IMR-90 (cell line): Measurements from ENCODE around the gene CEP290.

ENCODE experiments used
- CHD1 ChIP-seq: IDR thresholded peaks from 2 replicates; pipeline ENCODE4 v1.6.1; 2012; ENCODE audit warnings: low read depth, low read length, improper control_type of control experiment
- CTCF ChIP-seq: conservative IDR thresholded peaks from 2 replicates; pipeline ENCODE4 v1.5.1; 2012; ENCODE audit warnings: mild to moderate bottlenecking, low read depth, low read length, improper control_type of control experiment
- MAFK ChIP-seq: IDR thresholded peaks from 2 replicates; pipeline ENCODE4 v1.6.1; 2012; ENCODE audit warnings: low read depth, low read length, improper control_type of control experiment
- MAZ ChIP-seq: IDR thresholded peaks from 2 replicates; pipeline ENCODE4 v1.6.1; 2012; ENCODE audit warnings: low read depth, mild to moderate bottlenecking, low read length, improper control_type of control experiment, moderate library complexity, borderline replicate concordance
- MXI1 ChIP-seq: IDR thresholded peaks from 2 replicates; pipeline ENCODE4 v1.6.1; 2012; ENCODE audit warnings: low read depth, mild to moderate bottlenecking, low read length, moderate library complexity, borderline replicate concordance
- POLR2A ChIP-seq: IDR thresholded peaks from 2 replicates; pipeline ENCODE4 v1.6.1; 2012; ENCODE audit warnings: mild to moderate bottlenecking, low read depth, low read length
- SMC3 ChIP-seq: fragments of 150-350 bp; IDR thresholded peaks from 2 replicates; pipeline ENCODE4 v1.6.1; 2016; ENCODE audit warnings: low read depth, mild to moderate bottlenecking, antibody characterized with exemption, low read length, moderate library complexity
- TF ChIP-seq, protein P1 (sequence below): fragments of 150-350 bp; IDR thresholded peaks from 2 replicates; pipeline ENCODE4 v1.6.1; 2017; ENCODE audit warnings: mild to moderate bottlenecking, antibody characterized with exemption, low read length, low read depth

DNA sequence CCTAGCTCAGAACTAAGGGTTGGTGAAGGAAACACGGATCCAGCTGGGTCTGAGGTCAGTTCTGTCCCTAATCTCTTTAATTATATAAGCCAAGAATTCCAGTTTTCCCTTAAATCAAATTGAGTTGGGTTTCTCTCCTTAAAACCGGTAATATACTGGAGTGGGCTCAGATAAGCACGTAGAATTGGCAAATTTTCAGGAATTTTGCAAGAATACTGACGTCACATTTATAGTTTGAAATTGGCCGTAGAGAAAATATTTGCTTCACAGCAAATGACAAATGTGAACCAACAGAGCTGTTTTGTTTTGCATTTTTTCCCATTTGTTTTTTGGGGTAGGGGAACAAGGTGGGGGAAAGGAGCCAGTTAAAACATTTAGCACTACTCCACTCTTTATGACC is 130.1 kb downstream of the CEP290 start:
- TF ChIP-seq CTCF (no peak), SMC3 (no peak), MAFK (no peak), CHD1 (no peak), POLR2A (no peak), MXI1 (no peak), MAZ (no peak)
- TF ChIP-seq, protein P1, sequence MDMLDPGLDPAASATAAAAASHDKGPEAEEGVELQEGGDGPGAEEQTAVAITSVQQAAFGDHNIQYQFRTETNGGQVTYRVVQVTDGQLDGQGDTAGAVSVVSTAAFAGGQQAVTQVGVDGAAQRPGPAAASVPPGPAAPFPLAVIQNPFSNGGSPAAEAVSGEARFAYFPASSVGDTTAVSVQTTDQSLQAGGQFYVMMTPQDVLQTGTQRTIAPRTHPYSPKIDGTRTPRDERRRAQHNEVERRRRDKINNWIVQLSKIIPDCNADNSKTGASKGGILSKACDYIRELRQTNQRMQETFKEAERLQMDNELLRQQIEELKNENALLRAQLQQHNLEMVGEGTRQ: no peak
